ENCODE data around the gene FAM13A.

GRCh38 chr4:88965053-88965452 lies 91.9 kb downstream of the FAM13A start:
- TF ChIP-seq CTCF (IDR thresholded peaks at IDR 0.05), result no peak
- no peak for TF ChIP-seq POLR2A (IDR thresholded peaks at IDR 0.05)
